ENCODE measurements around the gene FAT1. TPM values are rescaled to one million over a fixed set of nuclear protein-coding genes. Genes with fewer than 3 reads are reported as not detected.

The FAT1 gene
- total and polyA plus RNA-seq, 9 of the 15 experiments (the other 6 are each of a cell fraction or from before 2014, with no cell fraction given), result 6.0 to 38.4 (median 21.4) TPM

- TF ChIP-seq CREB1 (IDR thresholded peaks at IDR 0.05) (peak; percentile 53), CREB1 (CRISPR knock-in tag; IDR thresholded peaks at IDR 0.05) (no peak), POLR2A (conservative IDR thresholded peaks at IDR 0.05) (peak; percentile 83), PRDM10 (IDR thresholded peaks at IDR 0.05; ENCODE audit: partially characterized antibody) (peak; percentile 89), NKRF (IDR thresholded peaks at IDR 0.05; ENCODE audit: borderline replicate concordance) (0 out of 2 replicates have a peak, but pooled peaks have one; percentile 53), E2F6 (IDR thresholded peaks at IDR 0.05; ENCODE audit: borderline replicate concordance in 1 of 2, extremely low read depth in 1 of 2, insufficient read depth in 1 of 2, insufficient read length in 1 of 2, low read depth in 1 of 2, low read length in 1 of 2, poor library complexity in 1 of 2, severe bottlenecking in 1 of 2) (peak in 1 of 2 experiments; percentile 10), RFX5 (IDR thresholded peaks at IDR 0.05; ENCODE audit: low read depth, low read length) (peak; percentile 86), BRD9 (IDR thresholded peaks at IDR 0.05; ENCODE audit: low read depth, partially characterized antibody) (peak; percentile 34), EP400 (IDR thresholded peaks at IDR 0.05) (peak; percentile 94), DMBX1 (CRISPR knock-in tag; IDR thresholded peaks at IDR 0.05; ENCODE audit: borderline replicate concordance) (no peak), MYC (IDR thresholded peaks at IDR 0.05; ENCODE audit: low read depth, low read length) (peak; percentile 89), MYC (CRISPR knock-in tag; IDR thresholded peaks at IDR 0.05; ENCODE audit: borderline replicate concordance, low read depth) (no peak), C11orf30 (IDR thresholded peaks at IDR 0.05; ENCODE audit: low read depth) (peak; percentile 17; the same call in 1 of the 2 replicates), IRF1 (CRISPR knock-in tag; IDR thresholded peaks at IDR 0.05; ENCODE audit: borderline replicate concordance) (no peak), NFRKB (IDR thresholded peaks at IDR 0.05; ENCODE audit: low read depth) (peak; percentile 37; the same call in 1 of the 2 replicates), RBFOX2 (IDR thresholded peaks at IDR 0.05; ENCODE audit: low read depth, low read length) (peak; percentile 72)
Measured at GRCh38 chr4:186758929-186759682, 35.5 kb upstream of the FAT1 start (continued).
